Measurements from ENCODE around the gene PIP4K2C.
"Not testable (repeated sequence)": the region's sequence is repeated elsewhere in the genome, so short reads cannot be mapped to it uniquely, and the experiment has no call there.

Gene PIP4K2C

GRCh38 chr12:57563358-57563757 lies 27.6 kb upstream of the PIP4K2C start:
- DNase-seq (ENCODE audit: low read depth) = no peak
- TF ChIP-seq CTCF (conservative IDR thresholded peaks at IDR 0.05; ENCODE audit: low read depth, low read length) = no peak
- H3K4me3 ChIP-seq (ENCODE audit: low read length) = no peak overlapping the region

- DNase-seq (ENCODE audit: low read depth) = no peak
- H3K4me3 ChIP-seq (ENCODE audit: low read length) = no peak overlapping the region
- no peak for TF ChIP-seq CTCF (conservative IDR thresholded peaks at IDR 0.05; ENCODE audit: low read depth, low read length)
These were observed 26.7 kb upstream of the PIP4K2C start for GRCh38 chr12:57564178-57564740.

GRCh38 chr12:57568838-57569237 lies 22.2 kb upstream of the PIP4K2C start:
- H3K4me3 ChIP-seq (ENCODE audit: low read length) = no peak overlapping the region
- TF ChIP-seq CTCF (conservative IDR thresholded peaks at IDR 0.05; ENCODE audit: low read depth, low read length) = no peak
- DNase-seq (ENCODE audit: low read depth) = no peak

- DNase-seq (ENCODE audit: low read depth) = no peak
- TF ChIP-seq CTCF (conservative IDR thresholded peaks at IDR 0.05; ENCODE audit: low read depth, low read length) = no peak
- no peak overlapping the region for H3K4me3 ChIP-seq (ENCODE audit: low read length)
These were observed 21.1 kb upstream of the PIP4K2C start for GRCh38 chr12:57569858-57570257.

- not testable (repeated sequence) for H3K4me3 ChIP-seq (ENCODE audit: low read length); DNase-seq (ENCODE audit: low read depth)
These were observed 20.6 kb upstream of the PIP4K2C start for GRCh38 chr12:57570438-57570837.

- H3K4me3 ChIP-seq (ENCODE audit: low read length) = no peak overlapping the region
- no peak for TF ChIP-seq CTCF (conservative IDR thresholded peaks at IDR 0.05; ENCODE audit: low read depth, low read length)
- no peak for DNase-seq (ENCODE audit: low read depth)
These were observed 18.8 kb upstream of the PIP4K2C start for GRCh38 chr12:57571926-57572762.

GRCh38 chr12:57574795-57575194 lies 16.2 kb upstream of the PIP4K2C start:
- no peak for TF ChIP-seq CTCF (conservative IDR thresholded peaks at IDR 0.05; ENCODE audit: low read depth, low read length)
- H3K4me3 ChIP-seq (ENCODE audit: low read length) = no peak overlapping the region
- no peak for DNase-seq (ENCODE audit: low read depth)
